ENCODE results near the gene DNAJC12.
"Not testable (repeated sequence)": the region's sequence is repeated elsewhere in the genome, so short reads cannot be mapped to it uniquely, and the experiment has no call there.

Gene DNAJC12

DNA sequence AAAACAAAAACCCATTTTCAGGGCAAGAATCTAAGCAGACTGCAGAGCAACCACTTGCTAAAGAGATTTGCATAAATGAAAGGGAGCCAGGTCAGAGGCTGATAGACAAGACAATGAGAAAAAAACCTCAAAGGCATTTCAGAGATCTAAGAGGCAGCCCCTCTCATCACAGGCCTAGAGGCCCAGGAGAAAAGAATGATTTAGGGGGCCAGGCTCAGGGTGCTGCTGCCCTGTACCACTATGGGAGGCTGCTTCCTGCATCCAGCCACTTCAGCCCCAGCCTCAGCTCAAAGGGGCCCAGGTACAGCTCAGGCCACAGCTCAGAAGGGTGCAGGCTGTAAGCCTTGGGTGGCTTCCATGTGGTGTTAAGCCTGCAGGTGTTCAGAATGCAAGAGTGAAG is 3.7 kb upstream of the DNAJC12 start:
- no peak overlapping the region for H3K4me3 ChIP-seq (ENCODE audit: low read depth, low read length)
- TF ChIP-seq, protein P1, sequence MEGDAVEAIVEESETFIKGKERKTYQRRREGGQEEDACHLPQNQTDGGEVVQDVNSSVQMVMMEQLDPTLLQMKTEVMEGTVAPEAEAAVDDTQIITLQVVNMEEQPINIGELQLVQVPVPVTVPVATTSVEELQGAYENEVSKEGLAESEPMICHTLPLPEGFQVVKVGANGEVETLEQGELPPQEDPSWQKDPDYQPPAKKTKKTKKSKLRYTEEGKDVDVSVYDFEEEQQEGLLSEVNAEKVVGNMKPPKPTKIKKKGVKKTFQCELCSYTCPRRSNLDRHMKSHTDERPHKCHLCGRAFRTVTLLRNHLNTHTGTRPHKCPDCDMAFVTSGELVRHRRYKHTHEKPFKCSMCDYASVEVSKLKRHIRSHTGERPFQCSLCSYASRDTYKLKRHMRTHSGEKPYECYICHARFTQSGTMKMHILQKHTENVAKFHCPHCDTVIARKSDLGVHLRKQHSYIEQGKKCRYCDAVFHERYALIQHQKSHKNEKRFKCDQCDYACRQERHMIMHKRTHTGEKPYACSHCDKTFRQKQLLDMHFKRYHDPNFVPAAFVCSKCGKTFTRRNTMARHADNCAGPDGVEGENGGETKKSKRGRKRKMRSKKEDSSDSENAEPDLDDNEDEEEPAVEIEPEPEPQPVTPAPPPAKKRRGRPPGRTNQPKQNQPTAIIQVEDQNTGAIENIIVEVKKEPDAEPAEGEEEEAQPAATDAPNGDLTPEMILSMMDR (IDR thresholded peaks at IDR 0.05; ENCODE audit: low read depth, low read length, missing control alignments), result no peak
- DNase-seq (ENCODE audit: low read depth), result no peak
- in situ Hi-C loops (cut with HindIII; ENCODE audit: low sequenced_read_pairs), result no loop called here

DNA sequence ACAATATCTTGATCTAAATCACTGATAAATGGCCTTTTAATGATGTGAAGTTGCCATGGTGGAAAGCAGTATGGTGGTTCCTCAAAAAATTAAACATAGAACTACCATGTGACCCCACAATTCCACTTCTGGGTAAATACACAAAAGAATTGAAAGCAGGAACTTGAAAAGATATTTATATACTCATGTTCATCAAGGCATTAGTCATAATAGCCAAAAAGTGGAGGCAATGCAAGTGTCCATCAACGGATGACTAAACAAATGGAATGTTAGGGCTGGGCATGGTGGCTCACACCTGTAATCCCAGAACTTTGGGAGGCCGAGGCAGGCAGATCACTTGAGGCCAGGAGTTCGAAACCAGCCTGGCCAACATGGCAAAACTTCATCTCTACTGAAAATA is 2.0 kb upstream of the DNAJC12 start:
- TF ChIP-seq, protein P1 (IDR thresholded peaks at IDR 0.05; ENCODE audit: low read depth, low read length, missing control alignments), result no peak
- H3K4me3 ChIP-seq (ENCODE audit: low read depth, low read length), result no peak overlapping the region
- DNase-seq (ENCODE audit: low read depth), result no peak
- in situ Hi-C loops (cut with HindIII; ENCODE audit: low sequenced_read_pairs), result no loop called here

GRCh38 chr10:67839511-67839910 is 1.5 kb upstream of the DNAJC12 start:
- in situ Hi-C loops (cut with HindIII; ENCODE audit: low sequenced_read_pairs); DNase-seq (ENCODE audit: low read depth); H3K4me3 ChIP-seq (ENCODE audit: low read depth, low read length): not testable (repeated sequence)

- no peak overlapping the region for H3K4me3 ChIP-seq (ENCODE audit: low read depth, low read length)
- TF ChIP-seq, protein P1 (IDR thresholded peaks at IDR 0.05; ENCODE audit: low read depth, low read length, missing control alignments), result no peak
- in situ Hi-C loops (cut with HindIII; ENCODE audit: low sequenced_read_pairs), result no loop called here
- DNase-seq (ENCODE audit: low read depth), result no peak
Observed at GRCh38 chr10:67836972-67837371, 1.0 kb downstream of the DNAJC12 start.

- DNase-seq (ENCODE audit: low read depth), result no peak
- no peak overlapping the region for H3K4me3 ChIP-seq (ENCODE audit: low read depth, low read length)
- TF ChIP-seq, protein P1 (IDR thresholded peaks at IDR 0.05; ENCODE audit: low read depth, low read length, missing control alignments), result no peak
- in situ Hi-C loops (cut with HindIII; ENCODE audit: low sequenced_read_pairs), result no loop called here
Observed at GRCh38 chr10:67836488-67836887, 1.5 kb downstream of the DNAJC12 start.

- in situ Hi-C loops (cut with HindIII; ENCODE audit: low sequenced_read_pairs); DNase-seq (ENCODE audit: low read depth); H3K4me3 ChIP-seq (ENCODE audit: low read depth, low read length): not testable (repeated sequence)
Observed at GRCh38 chr10:67835541-67836394, 2.2 kb downstream of the DNAJC12 start.

DNA sequence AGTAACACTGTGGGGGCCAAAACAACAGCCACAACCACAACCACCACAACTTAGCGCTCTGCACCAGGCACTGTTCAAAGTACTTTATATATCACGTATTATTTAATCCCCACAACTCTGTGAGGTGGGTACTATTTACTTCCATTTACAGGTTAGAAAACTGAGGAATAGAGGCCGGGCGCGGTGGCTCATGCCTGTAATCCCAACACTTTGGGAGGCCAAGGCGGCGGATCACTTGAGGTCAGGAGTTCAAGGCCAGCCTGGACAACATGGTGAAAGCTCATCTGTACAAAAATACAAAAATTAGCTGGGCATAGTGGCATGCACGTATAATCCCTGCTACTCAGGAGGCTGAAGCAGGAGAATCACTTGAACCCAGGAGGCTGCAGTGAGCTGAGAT is 3.6 kb downstream of the DNAJC12 start:
- DNase-seq (ENCODE audit: low read depth), result no peak
- in situ Hi-C loops (cut with HindIII; ENCODE audit: low sequenced_read_pairs), result no loop called here
- H3K4me3 ChIP-seq (ENCODE audit: low read depth, low read length), result no peak overlapping the region
- TF ChIP-seq, protein P1 (IDR thresholded peaks at IDR 0.05; ENCODE audit: low read depth, low read length, missing control alignments), result no peak

Data from astrocyte of the cerebellum (primary cell).